Sigmoid colon (tissue), 7 donors: ENCODE results near the gene KMT2E. TPM values are rescaled to one million over a fixed set of nuclear protein-coding genes. Genes with fewer than 3 reads are reported as not detected.

Experiments used
- DNase-seq: peaks from one replicate; pipeline ENCODE4 v3.0.0-alpha.2; 2019
- H3K27ac ChIP-seq, 4 donors: fragments of 200-600 bp; sonication (generic); one replicate each; pipeline ENCODE4 v1.5.1; 2016 to 2019; ENCODE audit warnings: mild to moderate bottlenecking in 1 of 4
- H3K27me3 ChIP-seq, 3 donors: fragments of 200-600 bp; sonication (generic); one replicate each; pipeline ENCODE4 v1.5.1; 2019; ENCODE audit warnings: mild to moderate bottlenecking in 1 of 3
- H3K36me3 ChIP-seq, 4 donors: fragments of 200-600 bp; sonication (generic); one replicate each; pipeline ENCODE4 v1.5.1; 2016 to 2019
- H3K4me1 ChIP-seq, 4 donors: fragments of 200-600 bp; sonication (generic); one replicate each; pipeline ENCODE4 v1.5.1; 2017 to 2019
- H3K4me3 ChIP-seq, 4 donors: fragments of 200-600 bp; sonication (generic); one replicate each; pipeline ENCODE4 v1.5.1; 2017 to 2019; ENCODE audit warnings: mild to moderate bottlenecking in 2 of 4, moderate library complexity in 1 of 4
- H3K9me3 ChIP-seq, 4 donors: fragments of 200-600 bp in 3 of 4; sonication (generic) in 3 of 4; one replicate each; pipeline versions ENCODE4 v1.5.1 to v1.6.1; 2013 to 2019
- EP300 ChIP-seq, 4 donors: sonication (generic); formaldehyde crosslinking; IDR thresholded peaks; one replicate each; pipeline ENCODE4 v1.6.1; 2017; ENCODE audit warnings: antibody characterized with exemption in 4 of 4
- POLR2A ChIP-seq, 2 donors: fragments of 450-650 bp; IDR thresholded peaks; one replicate each; pipeline ENCODE4 v1.6.1; 2016; ENCODE audit warnings: antibody characterized with exemption in 2 of 2, mild to moderate bottlenecking in 2 of 2, moderate library complexity in 2 of 2
- POLR2AphosphoS5 ChIP-seq, 4 donors: sonication (generic); formaldehyde crosslinking; IDR thresholded peaks; one replicate each; pipeline ENCODE4 v1.6.1; 2017; ENCODE audit warnings: antibody characterized with exemption in 4 of 4
- WGBS, 2 donors: extraction: QIAGEN DNeasy Blood & Tissue Kit; methylation state at CpG; one replicate each; pipeline ENCODE4 v1.1.7; 2013; 5-methylcytosine and 5-hydroxymethylcytosine counted together
- intact Hi-C: fragments of 100-400 bp; cut with DNase I; formaldehyde crosslinking; loops from one replicate; pipeline ENCODE4 v1.15.1; 2023
- polyA plus RNA-seq, 3 donors: library from polyadenylated mRNA; stranded (reverse); fragments of 200-250 nt; gene quantifications; one replicate each; pipeline ENCODE4 v1.2.3, GENCODE V29; 2013
- total RNA-seq, 4 donors: library from RNA; depleted of rRNA; stranded (reverse); fragments of >200 nt; gene quantifications; one replicate each; pipeline ENCODE4 v1.1.0, GENCODE V29; 2016
- TF ChIP-seq, protein P1 (sequence below), 4 experiments: fragments of 450-650 bp in 3 of 4; fragments of 200-600 bp in 1 of 4; IDR thresholded peaks; one replicate each; pipeline ENCODE4 v1.5.1; 2016 to 2019; ENCODE audit warnings: antibody characterized with exemption in 4 of 4, mild to moderate bottlenecking in 3 of 4, moderate library complexity in 2 of 4
- donor health status: healthy with polysubstance abuse.
- donor health status: Bipolar disorder and iron deficiency.
- donor health status: healthy.

The KMT2E gene
- total and polyA plus RNA-seq, 7 donors, result 20.6 to 109 (median 84.7) TPM

DNA sequence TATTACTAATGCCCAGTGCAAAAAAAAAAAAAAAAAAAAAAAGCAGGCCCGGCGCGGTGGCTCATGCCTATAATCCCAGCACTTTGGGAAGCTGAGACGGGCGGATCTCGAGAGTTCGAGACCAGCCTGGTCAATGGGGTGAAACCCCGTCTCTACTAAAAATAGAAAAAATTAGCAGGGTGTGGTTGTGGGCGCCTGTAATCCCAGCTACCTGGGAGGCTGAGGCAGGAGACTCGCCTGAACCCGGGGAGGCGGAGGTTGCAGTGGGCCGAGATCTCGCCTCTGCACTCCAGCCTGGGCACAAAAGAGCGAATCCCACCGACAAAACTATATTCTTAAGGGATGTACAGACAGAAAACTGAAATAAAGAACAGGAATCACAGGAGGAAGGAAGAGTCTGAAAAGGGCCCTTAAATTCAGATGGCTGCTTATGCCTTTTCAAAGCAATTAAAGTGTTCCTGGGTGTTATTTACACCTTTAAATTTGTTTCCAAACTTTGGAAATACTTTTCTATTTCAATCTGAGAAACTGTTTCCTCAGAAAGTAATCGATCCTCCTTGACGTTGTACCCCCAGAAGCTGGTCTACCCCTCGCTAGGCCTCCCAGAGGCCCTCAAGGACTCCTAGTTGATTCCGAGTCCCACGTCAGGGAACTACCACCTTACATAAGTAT is 2.0 kb upstream of the KMT2E start:
- no peaks in the 10 kb centered on the region for H3K9me3 ChIP-seq
- WGBS, 2 donors, result 0 to 1% methylated on average over 21 of the region's 21 CpGs
- H3K4me1 ChIP-seq, result peaks cover 0 to 52% (median 42%) of the 10 kb centered on the region in 4 donors
- peak; percentile 75 for DNase-seq
- TF ChIP-seq, protein P1, sequence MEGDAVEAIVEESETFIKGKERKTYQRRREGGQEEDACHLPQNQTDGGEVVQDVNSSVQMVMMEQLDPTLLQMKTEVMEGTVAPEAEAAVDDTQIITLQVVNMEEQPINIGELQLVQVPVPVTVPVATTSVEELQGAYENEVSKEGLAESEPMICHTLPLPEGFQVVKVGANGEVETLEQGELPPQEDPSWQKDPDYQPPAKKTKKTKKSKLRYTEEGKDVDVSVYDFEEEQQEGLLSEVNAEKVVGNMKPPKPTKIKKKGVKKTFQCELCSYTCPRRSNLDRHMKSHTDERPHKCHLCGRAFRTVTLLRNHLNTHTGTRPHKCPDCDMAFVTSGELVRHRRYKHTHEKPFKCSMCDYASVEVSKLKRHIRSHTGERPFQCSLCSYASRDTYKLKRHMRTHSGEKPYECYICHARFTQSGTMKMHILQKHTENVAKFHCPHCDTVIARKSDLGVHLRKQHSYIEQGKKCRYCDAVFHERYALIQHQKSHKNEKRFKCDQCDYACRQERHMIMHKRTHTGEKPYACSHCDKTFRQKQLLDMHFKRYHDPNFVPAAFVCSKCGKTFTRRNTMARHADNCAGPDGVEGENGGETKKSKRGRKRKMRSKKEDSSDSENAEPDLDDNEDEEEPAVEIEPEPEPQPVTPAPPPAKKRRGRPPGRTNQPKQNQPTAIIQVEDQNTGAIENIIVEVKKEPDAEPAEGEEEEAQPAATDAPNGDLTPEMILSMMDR (IDR thresholded peaks at IDR 0.05), result no peak
- TF ChIP-seq POLR2AphosphoS5 (IDR thresholded peaks at IDR 0.05), result no peak
- no peak for TF ChIP-seq EP300 (IDR thresholded peaks at IDR 0.05)
- TF ChIP-seq POLR2A (IDR thresholded peaks at IDR 0.05), result no peak
- H3K27ac ChIP-seq, result peak overlapping the region; percentile 98 to 99 (median 98)
- no peaks in the 10 kb centered on the region for H3K27me3 ChIP-seq
- H3K4me3 ChIP-seq, result peak overlapping the region; percentile 76 to 97 (median 86)
- intact Hi-C loops, result loop anchor here (1.0 kb wide), 1 partner anchor 28 kb away; no protein-coding TSS in a partner anchor
- H3K36me3 ChIP-seq, result no peaks in the 10 kb centered on the region

DNA sequence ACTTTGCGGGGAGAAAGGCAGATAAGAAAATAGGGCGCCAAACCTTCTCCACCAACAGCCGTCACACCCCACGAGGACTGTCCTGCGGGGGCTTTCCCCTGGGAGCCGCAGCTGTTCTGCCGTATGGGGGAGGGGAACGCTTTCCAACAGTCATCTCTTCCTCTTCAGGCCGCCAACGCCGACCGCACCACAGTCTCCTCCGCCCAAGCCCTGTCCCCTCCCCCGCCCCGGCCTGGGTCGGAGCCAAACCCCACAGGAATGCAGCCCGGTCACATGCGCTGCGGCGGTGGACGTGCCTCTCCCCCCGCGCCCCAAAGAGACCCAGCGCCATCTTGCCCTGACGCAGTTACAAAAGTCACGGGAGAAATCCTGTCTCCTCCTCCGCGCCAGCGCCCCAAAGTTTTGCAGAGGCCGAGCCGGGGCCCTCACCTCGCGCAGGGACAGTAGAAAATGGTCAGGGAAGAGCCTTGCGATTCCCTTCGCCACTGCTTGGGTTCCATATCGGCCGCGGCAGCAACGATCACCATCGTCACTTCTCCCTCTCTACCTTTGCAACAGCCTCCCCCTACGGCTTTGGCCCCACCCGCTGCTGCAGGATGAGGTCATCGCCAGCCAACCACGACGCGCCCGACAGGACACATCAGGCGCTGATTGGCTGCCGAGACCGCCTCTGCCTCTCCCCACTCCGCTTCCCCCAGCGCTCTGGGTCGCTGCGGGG is 1.3 kb upstream of the KMT2E start:
- H3K27ac ChIP-seq, result peak overlapping the region; percentile 98 to 99 (median 98)
- H3K27me3 ChIP-seq, result no peaks in the 10 kb centered on the region
- TF ChIP-seq, protein P1 (IDR thresholded peaks at IDR 0.05), result no peak
- TF ChIP-seq POLR2A (IDR thresholded peaks at IDR 0.05) (peak; percentile 53 to 72), EP300 (IDR thresholded peaks at IDR 0.05) (peak in 2 of 4 donors; percentile 81 to 91), POLR2AphosphoS5 (IDR thresholded peaks at IDR 0.05) (peak; percentile 77 to 100 (median 98))
- no peaks in the 10 kb centered on the region for H3K9me3 ChIP-seq
- 0 to 1% methylated on average over 54 of the region's 54 CpGs for WGBS, 2 donors
- intact Hi-C loops, result loop anchor here (1.0 kb wide), 1 partner anchor 28 kb away; no protein-coding TSS in a partner anchor
- H3K36me3 ChIP-seq, result no peaks in the 10 kb centered on the region
- H3K4me3 ChIP-seq, result peak overlapping the region; percentile 76 to 97 (median 86)
- DNase-seq, result peak; percentile 100
- H3K4me1 ChIP-seq, result peaks cover 0 to 52% (median 41%) of the 10 kb centered on the region in 4 donors

DNA sequence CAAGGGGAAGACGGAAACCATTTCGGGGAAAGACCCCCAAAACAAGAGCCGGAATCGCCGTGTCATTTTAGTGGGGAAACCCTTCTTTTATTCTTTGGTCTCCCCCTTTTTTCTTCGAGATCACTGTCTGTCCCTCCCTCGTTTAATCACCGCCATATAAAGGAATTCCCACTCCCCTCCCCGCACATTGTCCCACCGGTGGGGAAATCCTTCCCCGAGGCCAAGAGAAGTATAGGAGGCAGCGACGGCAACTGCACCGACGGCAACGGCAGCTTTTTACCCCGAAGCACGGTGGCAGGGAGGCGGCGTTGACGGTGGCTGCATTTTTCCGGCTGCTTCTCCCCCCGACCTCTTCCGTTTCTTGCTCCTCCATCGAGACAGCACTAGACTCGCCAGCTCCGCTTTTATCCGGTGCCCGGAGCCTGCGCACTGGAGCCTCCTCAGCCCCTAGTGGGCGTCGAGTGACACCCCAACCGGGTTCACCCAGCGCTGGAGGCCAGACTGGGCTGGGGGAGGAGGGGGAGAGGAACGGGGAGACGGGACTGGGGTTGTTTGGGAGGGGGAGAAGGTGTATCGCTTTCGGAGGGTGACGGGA is 687 bp upstream of the KMT2E start:
- peaks cover 0 to 52% (median 41%) of the 10 kb centered on the region in 4 donors for H3K4me1 ChIP-seq
- peak overlapping the region; percentile 98 to 99 (median 98) for H3K27ac ChIP-seq
- H3K4me3 ChIP-seq, result peak overlapping the region; percentile 76 to 97 (median 86)
- H3K36me3 ChIP-seq, result no peaks in the 10 kb centered on the region
- H3K27me3 ChIP-seq, result no peaks in the 10 kb centered on the region
- WGBS, 2 donors, result 0% methylated on average over 39 of the region's 39 CpGs
- peak; percentile 98 for DNase-seq
- intact Hi-C loops, result no loop called here
- H3K9me3 ChIP-seq, result no peaks in the 10 kb centered on the region
- TF ChIP-seq POLR2AphosphoS5 (IDR thresholded peaks at IDR 0.05) (peak; percentile 77 to 99 (median 88)), POLR2A (IDR thresholded peaks at IDR 0.05) (peak; percentile 96 to 98), EP300 (IDR thresholded peaks at IDR 0.05) (no peak)
- TF ChIP-seq, protein P1 (IDR thresholded peaks at IDR 0.05), result peak in 3 of 4 experiments; percentile 54 to 84 (median 74)

DNA sequence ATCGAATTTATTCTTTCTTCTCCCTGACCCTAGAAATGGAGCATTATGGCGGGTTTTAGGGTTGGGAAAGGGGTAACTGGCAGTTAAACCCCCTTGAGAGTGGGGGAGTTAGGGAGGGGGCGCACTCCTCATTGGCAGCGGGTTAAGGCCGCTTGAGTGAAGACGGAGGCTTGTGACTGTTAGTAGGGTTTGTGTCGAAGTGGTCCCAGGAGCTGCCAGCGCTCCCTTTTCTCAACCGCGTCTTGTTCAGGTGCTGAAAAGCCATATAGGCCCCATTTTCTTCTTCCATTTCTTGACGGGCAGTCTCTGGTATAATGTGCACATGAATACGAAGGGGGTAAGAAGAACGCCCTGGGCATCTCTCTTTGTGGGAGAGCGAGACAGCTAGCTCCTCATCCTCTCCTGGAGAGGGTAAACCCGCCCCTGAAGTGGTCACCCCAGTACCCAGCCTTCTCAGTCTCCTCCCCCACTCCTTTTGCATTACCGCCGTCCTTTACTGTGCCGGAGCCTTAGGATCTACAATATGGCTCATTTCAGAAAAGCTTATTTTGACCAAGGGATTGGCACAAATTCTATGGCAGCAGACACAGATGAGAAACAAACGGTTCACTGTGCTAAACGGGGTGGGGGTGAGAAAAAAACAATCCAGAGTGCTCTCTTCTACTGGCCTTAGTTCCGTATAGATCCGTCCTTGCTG is 836 bp downstream of the KMT2E start:
- H3K9me3 ChIP-seq, result no peaks in the 10 kb centered on the region
- TF ChIP-seq, protein P1 (IDR thresholded peaks at IDR 0.05), result no peak
- TF ChIP-seq POLR2AphosphoS5 (IDR thresholded peaks at IDR 0.05) (peak; percentile 56 to 79 (median 66)), EP300 (IDR thresholded peaks at IDR 0.05) (no peak), POLR2A (IDR thresholded peaks at IDR 0.05) (peak; percentile 68 to 84)
- H3K27ac ChIP-seq, result peak overlapping the region; percentile 98 to 99 (median 98)
- H3K27me3 ChIP-seq, result no peaks in the 10 kb centered on the region
- peak; percentile 83 for DNase-seq
- peaks cover 0 to 52% (median 44%) of the 10 kb centered on the region in 4 donors for H3K4me1 ChIP-seq
- intact Hi-C loops, result loop anchor here (5.0 kb wide), 1 partner anchor 37 kb away; no protein-coding TSS in a partner anchor
- no peaks in the 10 kb centered on the region for H3K36me3 ChIP-seq
- peak overlapping the region; percentile 76 to 97 (median 86) for H3K4me3 ChIP-seq
- WGBS, 2 donors, result 0% methylated on average over 22 of the region's 22 CpGs
